Osteocyte (in vitro differentiated cells): ENCODE data around the gene RHBDL3. TPM values are rescaled to one million over a fixed set of nuclear protein-coding genes. Genes with fewer than 3 reads are reported as not detected.

Experiments
- DNase-seq: peaks from one replicate; pipeline ENCODE4 v3.0.0; 2021; ENCODE audit warnings: mixed read lengths; ENCODE audit not compliant: unreplicated experiment; ENCODE audit errors: extremely low spot score
- H3K27ac Mint-ChIP-seq: one replicate; pipeline ENCODE4 v1.8.0; 2021; ENCODE audit warnings: mild to moderate bottlenecking, mixed read lengths; ENCODE audit not compliant: unreplicated experiment
- H3K27me3 Mint-ChIP-seq: one replicate; pipeline ENCODE4 v1.8.0; 2021; ENCODE audit warnings: mixed read lengths; ENCODE audit not compliant: unreplicated experiment
- H3K36me3 Mint-ChIP-seq: one replicate; pipeline ENCODE4 v1.8.0; 2021; ENCODE audit warnings: mixed read lengths; ENCODE audit not compliant: unreplicated experiment
- H3K4me1 Mint-ChIP-seq: one replicate; pipeline ENCODE4 v1.8.0; 2021; ENCODE audit warnings: mixed read lengths; ENCODE audit not compliant: unreplicated experiment
- H3K4me3 Mint-ChIP-seq: one replicate; pipeline ENCODE4 v1.8.0; 2021; ENCODE audit warnings: mild to moderate bottlenecking, moderate library complexity, mixed read lengths; ENCODE audit not compliant: unreplicated experiment
- H3K9me3 Mint-ChIP-seq: one replicate; pipeline ENCODE4 v1.8.0; 2021; ENCODE audit warnings: mixed read lengths; ENCODE audit not compliant: unreplicated experiment
- CTCF ChIP-seq: fragments of 200-600 bp; sonication (generic); IDR thresholded peaks from 2 replicates; pipeline ENCODE4 v1.5.0; 2021; ENCODE audit warnings: antibody characterized with exemption, mild to moderate bottlenecking, moderate library complexity
- total RNA-seq: library from RNA; stranded (reverse); gene quantifications from 2 replicates; pipeline ENCODE4 v1.2.1, GENCODE V29; 2021

Gene RHBDL3
- total RNA-seq, 1 donor from 2014 or later: 0.11 TPM

- Mint-ChIP-seq H3K27ac (peak within 1 kb of the TSS; percentile 89), H3K4me1 (peaks cover 20% of the 10 kb centered on the region), H3K36me3 (peaks cover 5% of the 10 kb centered on the region), H3K9me3 (no peaks in the 10 kb centered on the region), H3K27me3 (no peaks in the 10 kb centered on the region), H3K4me3 (peak within 1 kb of the TSS; percentile 90)
- peak; percentile 89 for DNase-seq
- TF ChIP-seq CTCF: no peak
Observed at GRCh38 chr17:32341857-32342602, 76.4 kb downstream of the RHBDL3 start, which contains the start of gene C17orf75. Gene C17orf75, minus strand, starts transcription at chr17:32342173. Its CDS starts 34 bp downstream, at chr17:32342139.

DNA sequence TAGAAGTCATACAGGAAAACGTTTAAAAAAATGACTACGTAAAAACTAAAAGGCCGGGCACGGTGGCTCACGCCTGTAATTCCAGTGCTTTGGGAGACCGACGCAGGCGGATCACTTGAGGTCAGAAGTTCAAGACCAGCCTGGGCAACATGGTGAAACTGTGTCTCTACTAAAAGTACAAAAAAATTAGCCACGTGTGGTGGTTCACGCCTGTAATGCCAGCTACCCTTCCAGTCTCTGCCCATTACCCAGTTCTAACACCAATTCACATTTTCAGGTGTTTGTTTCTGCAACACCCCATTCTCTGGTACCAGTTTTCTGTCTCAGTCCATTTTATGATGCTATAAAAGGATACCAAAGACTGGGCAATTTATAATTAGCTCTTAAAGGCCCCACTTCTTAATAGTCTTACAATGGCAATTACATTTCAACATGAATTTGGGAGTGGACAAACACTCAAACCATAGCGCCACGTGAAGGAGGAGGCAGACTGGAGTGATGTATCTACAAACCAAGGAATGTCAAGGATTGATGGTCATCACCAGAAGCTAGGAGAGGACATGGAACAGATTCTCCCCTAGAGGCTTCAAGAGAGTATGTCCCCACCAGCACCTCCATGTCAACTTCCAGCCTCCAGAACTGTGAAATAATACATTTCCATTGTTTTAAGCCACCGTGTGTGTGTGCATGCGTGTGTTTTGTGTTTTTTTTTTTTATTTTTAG lies 77.1 kb downstream of the RHBDL3 start:
- Mint-ChIP-seq H3K27me3 (no peaks in the 10 kb centered on the region), H3K9me3 (no peaks in the 10 kb centered on the region), H3K4me1 (peaks cover 20% of the 10 kb centered on the region), H3K27ac (peak overlapping the region; percentile 89), H3K4me3 (peak overlapping the region; percentile 90), H3K36me3 (peaks cover 4% of the 10 kb centered on the region)
- no peak for TF ChIP-seq CTCF
- peak; percentile 34 for DNase-seq

DNA sequence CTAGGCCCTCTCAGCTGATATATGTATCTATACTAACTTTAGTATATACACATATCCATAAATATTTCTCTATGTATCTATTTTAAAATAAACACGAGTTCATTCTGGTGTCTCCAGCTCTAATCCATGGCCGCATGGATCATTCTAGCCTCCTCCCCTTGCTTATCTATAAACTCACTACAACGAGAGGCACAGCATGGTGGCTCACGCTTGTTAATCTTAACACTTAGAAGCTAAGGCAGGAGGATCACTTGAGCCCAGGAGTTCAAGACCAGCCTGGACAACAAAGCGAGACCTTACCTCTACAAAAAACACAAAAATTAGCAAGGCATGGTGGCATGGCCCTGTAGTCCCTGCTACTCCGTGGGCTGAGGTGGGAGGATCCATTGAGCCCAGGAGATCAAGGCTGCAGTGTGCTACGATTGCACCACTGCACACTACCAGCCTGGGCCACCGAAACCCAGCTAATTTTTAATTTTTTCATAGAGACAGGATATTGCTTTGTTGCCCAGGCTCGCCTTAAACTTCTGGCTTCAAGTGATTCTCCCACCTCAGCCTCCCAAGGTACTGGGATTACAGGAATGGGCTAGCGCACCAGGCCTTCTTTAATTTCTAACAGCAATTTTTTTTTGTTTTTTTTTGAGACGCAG lies 80.4 kb downstream of the RHBDL3 start:
- H3K27ac Mint-ChIP-seq: no peak overlapping the region
- no peak for DNase-seq
- no peak overlapping the region for H3K4me3 Mint-ChIP-seq
- peaks cover 23% of the 10 kb centered on the region for H3K4me1 Mint-ChIP-seq
- peaks cover 1% of the 10 kb centered on the region for H3K36me3 Mint-ChIP-seq
- no peaks in the 10 kb centered on the region for H3K9me3 Mint-ChIP-seq
- no peak for TF ChIP-seq CTCF
- H3K27me3 Mint-ChIP-seq: no peaks in the 10 kb centered on the region

DNA sequence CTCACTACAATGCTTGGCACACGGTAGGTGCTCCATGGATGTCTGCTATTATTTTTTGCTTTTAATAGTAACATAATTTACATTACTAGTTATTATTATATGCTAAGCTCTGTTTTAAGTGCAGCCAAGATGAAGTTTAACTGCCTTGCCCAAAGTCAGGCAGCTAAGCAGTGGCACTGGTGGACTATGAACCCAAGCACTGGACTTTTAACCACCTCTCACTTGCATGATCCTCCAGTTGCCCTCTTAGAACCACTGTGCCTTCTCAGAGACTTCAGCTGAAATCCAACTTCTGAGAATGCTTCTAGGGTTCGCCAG lies 82.8 kb downstream of the RHBDL3 start:
- Mint-ChIP-seq H3K27me3 (no peaks in the 10 kb centered on the region), H3K36me3 (peaks cover 3% of the 10 kb centered on the region), H3K27ac (no peak overlapping the region), H3K4me3 (peak overlapping the region; percentile 99), H3K4me1 (peaks cover 26% of the 10 kb centered on the region), H3K9me3 (no peaks in the 10 kb centered on the region)
- no peak for DNase-seq
- TF ChIP-seq CTCF: no peak

GRCh38 chr17:32349503-32349853 lies 83.8 kb downstream of the RHBDL3 start:
- DNase-seq: no peak
- H3K27me3 Mint-ChIP-seq: no peaks in the 10 kb centered on the region

More at GRCh38 chr17:32349503-32349853, 83.8 kb downstream of the RHBDL3 start:
- Mint-ChIP-seq H3K4me1 (peaks cover 33% of the 10 kb centered on the region), H3K36me3 (peaks cover 9% of the 10 kb centered on the region), H3K9me3 (no peaks in the 10 kb centered on the region), H3K4me3 (peak overlapping the region; percentile 99), H3K27ac (peak overlapping the region; percentile 99)
- no peak for TF ChIP-seq CTCF
